GM12878 (cell line): ENCODE data around the gene UCKL1. TPM values are rescaled to one million over a fixed set of nuclear protein-coding genes. Genes with fewer than 3 reads are reported as not detected.
A peak's percentile ranks its signal among the peaks of the same experiment; 100 is the strongest.

Source experiments
- ATAC-seq: fragments of 200-7000 bp; cut with Tn5 transposase; 3 replicates; pipeline ENCODE4 v1.9.1; 2020; ENCODE audit warnings: mild to moderate bottlenecking, moderate library complexity
- BruUV-seq: library from RNA; stranded (reverse); fragments of 400-500 nt; replicated peaks from 2 replicates; lab custom pipeline; 2021; lab: Mats Ljungman, UMichigan
- CTCF ChIA-PET: fragments of 300-600 bp; sonication (Branson Sonifier 250); formaldehyde crosslinking; extraction: SDS; loops from one replicate; lab custom pipeline; 2021; ENCODE audit warnings: inconsistent platforms; lab: Yijun Ruan, JAX
- POLR2A ChIA-PET: fragments of 350-600 bp; formaldehyde crosslinking; extraction: SDS; loops from one replicate; lab custom pipeline; 2021; ENCODE audit warnings: inconsistent platforms; lab: Charles Lee
- RAD21 ChIA-PET: fragments of 300-600 bp; sonication (Branson Sonifier 250); formaldehyde crosslinking; loops from one replicate; lab custom pipeline; 2023; ENCODE audit warnings: antibody characterized with exemption; ENCODE audit not compliant: unreplicated experiment; lab: Charles Lee
- SMC1A ChIA-PET: fragments of 300-600 bp; sonication (Branson Sonifier 250); formaldehyde crosslinking; loops from one replicate; lab custom pipeline; 2023; ENCODE audit not compliant: unreplicated experiment, uncharacterized antibody; lab: Charles Lee
- DNase-seq: peaks from one replicate; pipeline ENCODE4 v3.0.0-alpha.2; 2011; ENCODE audit warnings: low read depth, low spot score
- FAIRE-seq: peaks from 3 replicates; lab custom pipeline; 2011; peaks lifted over from hg19 to GRCh38; lab: Jason Lieb, UNC
- H2AFZ ChIP-seq: 2 replicates; pipeline ENCODE4 v1.6.0; 2011; ENCODE audit warnings: low read depth, low read length, control low read depth; ENCODE audit not compliant: control insufficient read depth
- H3K27ac ChIP-seq: 2 replicates; pipeline ENCODE4 v1.5.1; 2011; ENCODE audit warnings: control low read depth; ENCODE audit not compliant: control insufficient read depth, insufficient read depth
- H3K27me3 ChIP-seq, 2 experiments: replicated peaks in 1 of 2; 2 replicates each; pipeline versions ENCODE4 v1.6.0 to v1.6.1; 2011; ENCODE audit warnings: low read length in 1 of 2; ENCODE audit not compliant: control insufficient read depth in 2 of 2, insufficient read depth in 2 of 2
- H3K36me3 ChIP-seq, 2 experiments: 2 replicates each; pipeline ENCODE4 v1.5.1; 2011; ENCODE audit warnings: low read length in 1 of 2; ENCODE audit not compliant: control insufficient read depth in 2 of 2, insufficient read depth in 2 of 2
- H3K4me1 ChIP-seq: 2 replicates; pipeline ENCODE4 v1.6.1; 2011; ENCODE audit warnings: mild to moderate bottlenecking, low read length, moderate library complexity, mixed read lengths; ENCODE audit not compliant: control insufficient read depth, insufficient read depth
- H3K4me2 ChIP-seq: 2 replicates; pipeline ENCODE4 v1.6.0; 2011; ENCODE audit warnings: control low read depth; ENCODE audit not compliant: control insufficient read depth, insufficient read depth
- H3K4me3 ChIP-seq: fragments of 200-600 bp; sonication (generic); 2 replicates; pipeline ENCODE4 v1.5.1; 2016
- H3K79me2 ChIP-seq: 2 replicates; pipeline ENCODE4 v1.6.0; 2011; ENCODE audit warnings: low read length; ENCODE audit not compliant: control insufficient read depth, insufficient read depth
- H3K9ac ChIP-seq: 2 replicates; pipeline ENCODE4 v1.8.0; 2011; ENCODE audit warnings: low read length, control low read depth, mixed read lengths; ENCODE audit not compliant: control insufficient read depth, insufficient read depth
- H3K9me3 ChIP-seq: replicated peaks from 3 replicates; pipeline ENCODE4 v1.5.1; 2011; ENCODE audit warnings: mild to moderate bottlenecking, low read length; ENCODE audit not compliant: control insufficient read depth, insufficient read depth
- H4K20me1 ChIP-seq: 2 replicates; pipeline ENCODE4 v1.6.0; 2011; ENCODE audit not compliant: control insufficient read depth, insufficient read depth
- POLR2AphosphoS5 ChIP-seq: IDR thresholded peaks from 2 replicates; pipeline ENCODE4 v1.6.1; 2011; ENCODE audit warnings: mild to moderate bottlenecking, low read length, inconsistent platforms
- SMAD5 ChIP-seq: IDR thresholded peaks from 2 replicates; pipeline ENCODE4 v1.6.1; 2016; ENCODE audit warnings: antibody characterized with exemption, low read depth
- TCF12 ChIP-seq: IDR thresholded peaks from 2 replicates; pipeline ENCODE4 v1.6.1; 2011; ENCODE audit warnings: low read depth, mild to moderate bottlenecking, low read length
- ZBED1 ChIP-seq: IDR thresholded peaks from 2 replicates; pipeline ENCODE4 v1.6.1; 2016; ENCODE audit warnings: borderline replicate concordance
- WGBS: methylation state at CpG from one replicate; pipeline ENCODE4 v1.1.6; 2016; ENCODE audit warnings: low lambda C conversion rate; ENCODE audit not compliant: insufficient replicate concordance, insufficient coverage; ENCODE audit errors: missing lambda C conversion rate; 5-methylcytosine and 5-hydroxymethylcytosine counted together
- in situ Hi-C: fragments of 300-500 bp; cut with MboI; formaldehyde crosslinking; loops from 9 replicates; pipeline ENCODE4 v1.14.3; 2018; ENCODE audit warnings: mixed read lengths
- intact Hi-C: fragments of 100-400 bp; cut with micrococcal nuclease; formaldehyde crosslinking; loops from one replicate; pipeline ENCODE4 v1.14.2; 2022; ENCODE audit not compliant: unreplicated experiment
- polyA plus RNA-seq, 11 experiments: library from polyadenylated mRNA; depleted of rRNA in 4 of 11; unstranded in 6 of 11; stranded (reverse) in 5 of 11; fragments of >200 nt; fragmentation: Nextera tagmentation in 4 of 11; fragmentation: Illumina TruSeq in 1 of 11; extraction: Ambion mirVana in 4 of 11; extraction: Trizol in 1 of 11; gene quantifications; 1 replicate in 1 of 11; 2 replicates in 10 of 11; pipeline versions ENCODE4 v1.2.1 to v1.2.3, GENCODE V29; 2011 to 2016; ENCODE audit warnings: inconsistent platforms in 2 of 11, missing spikeins in 2 of 11, low read depth in 1 of 11
- total RNA-seq, 4 experiments: library from RNA; depleted of rRNA in 3 of 4; stranded (reverse); fragments of >200 nt in 3 of 4; fragmentation: Illumina TruSeq in 1 of 4; extraction: Trizol in 1 of 4; gene quantifications; 2 replicates each; pipeline versions ENCODE4 v1.2.1 to v1.2.3, GENCODE V29; 2013 to 2021
- TF ChIP-seq, protein P1 (sequence below): fragments of 450-650 bp; IDR thresholded peaks from 2 replicates; pipeline ENCODE4 v1.6.1; 2017; ENCODE audit warnings: low read depth, mild to moderate bottlenecking, moderate library complexity

The UCKL1 gene
- total and polyA plus RNA-seq, 10 of the 15 experiments (the other 5 are each of a cell fraction or from before 2014, with no cell fraction given), result 2.4 to 36.3 (median 24.8) TPM

DNA sequence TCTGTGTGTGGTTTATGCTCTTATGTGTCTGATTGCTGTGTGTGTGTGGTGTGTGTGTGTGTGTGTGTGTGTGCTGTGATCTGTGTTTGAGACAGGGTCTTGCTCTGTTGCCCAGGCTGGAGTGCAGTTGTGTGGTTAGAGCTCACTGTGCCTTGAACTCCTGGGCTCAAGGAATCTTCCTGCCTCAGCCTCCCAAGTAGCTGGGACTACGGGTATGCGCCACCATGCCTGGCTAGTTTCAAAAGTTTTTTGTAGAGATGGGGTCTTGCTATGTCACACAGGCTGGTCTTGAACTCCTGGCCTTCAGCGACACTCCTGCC, 16.9 kb upstream of the UCKL1 start:
- ChIA-PET RAD21 (interaction anchor here (0.7 to 1.8 kb wide), 5 partner anchors 16 to 436 kb away, joined by 3 to 8 read pairs (median 5); partner anchors contain the start of genes PTK6 and TPD52L2), POLR2A (no interaction called here)
- Histone ChIP-seq H4K20me1 (no peaks in the 10 kb centered on the region), H3K79me2 (peaks cover 24% of the 10 kb centered on the region)
- BruUV-seq, result no TSS peak
- FAIRE-seq (no peak), ATAC-seq (no peak)
- TF ChIP-seq TCF12, result no peak
- TF ChIP-seq POLR2AphosphoS5, result 0 out of 2 replicates have a peak, but pooled peaks have one; percentile 2
- TF ChIP-seq, protein P1, sequence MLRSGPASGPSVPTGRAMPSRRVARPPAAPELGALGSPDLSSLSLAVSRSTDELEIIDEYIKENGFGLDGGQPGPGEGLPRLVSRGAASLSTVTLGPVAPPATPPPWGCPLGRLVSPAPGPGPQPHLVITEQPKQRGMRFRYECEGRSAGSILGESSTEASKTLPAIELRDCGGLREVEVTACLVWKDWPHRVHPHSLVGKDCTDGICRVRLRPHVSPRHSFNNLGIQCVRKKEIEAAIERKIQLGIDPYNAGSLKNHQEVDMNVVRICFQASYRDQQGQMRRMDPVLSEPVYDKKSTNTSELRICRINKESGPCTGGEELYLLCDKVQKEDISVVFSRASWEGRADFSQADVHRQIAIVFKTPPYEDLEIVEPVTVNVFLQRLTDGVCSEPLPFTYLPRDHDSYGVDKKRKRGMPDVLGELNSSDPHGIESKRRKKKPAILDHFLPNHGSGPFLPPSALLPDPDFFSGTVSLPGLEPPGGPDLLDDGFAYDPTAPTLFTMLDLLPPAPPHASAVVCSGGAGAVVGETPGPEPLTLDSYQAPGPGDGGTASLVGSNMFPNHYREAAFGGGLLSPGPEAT, result no peak
- TF ChIP-seq SMAD5, result 0 out of 2 replicates have a peak, but pooled peaks have one; percentile 40
- TF ChIP-seq ZBED1, result no peak
- TF ChIP-seq, all 136 proteins: peak for 2
- SMC1A ChIA-PET, result interaction anchor here (0.9 to 2.0 kb wide), 3 partner anchors 17 to 436 kb away, joined by 3 to 7 read pairs (median 3); partner anchors contain the start of genes PTK6 and UCKL1
- CTCF ChIA-PET, result interaction anchor here (0.6 to 3.2 kb wide), 7 partner anchors 10 to 434 kb away, joined by 3 to 12 read pairs (median 4); partner anchors contain the start of genes TPD52L2 and UCKL1
- no peak for DNase-seq
- Histone ChIP-seq H3K27ac (no peak overlapping the region), H3K36me3 (peaks cover 8 to 15% of the 10 kb centered on the region in 2 experiments; a peak in 3 of 4 replicates), H3K4me3 (no peak overlapping the region), H3K9me3 (no peaks in the 10 kb centered on the region), H3K4me1 (peaks cover 22% of the 10 kb centered on the region), H3K9ac (no peak overlapping the region), H3K4me2 (no peak overlapping the region), H3K27me3 (no peaks in the 10 kb centered on the region), H2AFZ (no peak overlapping the region)
- in situ Hi-C loops, result no loop called here
- WGBS, result 98% methylated on average over 3 of the region's 3 CpGs
- intact Hi-C loops, result loop anchor here (2.0 to 5.0 kb wide), 2 partner anchors 16 to 436 kb away; partner anchors contain the start of genes PTK6 and UCKL1
